Activated naive CD8-positive, alpha-beta T cell treated with anti-CD3 and anti-CD28 coated beads for 36 hours (primary cell): ENCODE results near the gene PLCH1. TPM values are rescaled to one million over a fixed set of nuclear protein-coding genes. Genes with fewer than 3 reads are reported as not detected.

ENCODE experiments used
- DNase-seq: peaks from one replicate; pipeline ENCODE4 v3.0.0; 2021
- H3K27ac Mint-ChIP-seq: one replicate; pipeline ENCODE4 v1.8.0; 2022; ENCODE audit warnings: mild to moderate bottlenecking, moderate library complexity, mixed read lengths
- H3K27me3 Mint-ChIP-seq: one replicate; pipeline ENCODE4 v1.8.0; 2022; ENCODE audit warnings: mild to moderate bottlenecking, mixed read lengths
- H3K36me3 Mint-ChIP-seq: one replicate; pipeline ENCODE4 v1.8.0; 2021; ENCODE audit warnings: mild to moderate bottlenecking, mixed read lengths
- H3K4me1 Mint-ChIP-seq: one replicate; pipeline ENCODE4 v1.8.0; 2021; ENCODE audit warnings: mixed read lengths
- H3K4me3 Mint-ChIP-seq: one replicate; pipeline ENCODE4 v1.8.0; 2022; ENCODE audit warnings: mild to moderate bottlenecking, moderate library complexity, mixed read lengths
- H3K9me3 Mint-ChIP-seq: one replicate; pipeline ENCODE4 v1.8.0; 2022; ENCODE audit warnings: mixed read lengths
- total RNA-seq, 2 experiments: library from RNA; stranded (reverse); gene quantifications; one replicate each; pipeline ENCODE4 v1.2.3, GENCODE V29; 2021

Gene PLCH1
- total RNA-seq, 2 experiments from 2014 or later, result 1.2 to 1.3 TPM

DNA sequence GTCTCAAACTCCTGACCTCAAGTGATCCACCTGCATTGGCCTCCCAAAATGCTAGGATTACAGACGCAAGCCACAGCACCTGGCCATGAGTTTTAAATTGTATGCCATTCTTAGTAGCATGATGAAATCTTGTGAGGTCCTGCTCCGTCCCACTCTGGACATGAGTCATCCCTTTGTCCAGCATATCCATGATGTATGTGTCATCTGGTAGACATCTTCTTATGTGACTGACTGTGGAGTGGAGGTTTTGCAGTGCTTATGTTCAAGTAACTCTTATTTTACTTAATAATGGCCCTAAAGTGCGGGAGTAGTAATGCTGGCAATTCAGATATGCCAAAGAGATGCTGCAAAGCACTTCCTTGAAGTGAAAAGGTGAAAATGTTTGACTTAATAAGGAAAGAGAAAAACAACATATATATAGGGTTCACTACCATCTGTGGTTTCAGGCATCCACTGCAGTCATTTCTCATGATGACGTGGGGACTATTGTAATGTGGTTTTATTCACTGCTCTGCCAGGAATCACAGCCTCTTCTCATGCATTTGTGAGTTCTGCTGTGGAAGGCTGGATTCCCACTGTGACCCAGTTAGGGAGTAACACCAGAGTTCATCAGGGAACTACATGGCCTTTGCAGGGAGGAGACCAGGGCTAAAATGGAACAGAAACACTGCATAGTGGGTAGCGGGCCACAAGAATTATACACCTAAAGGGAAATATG is 246.8 kb downstream of the PLCH1 start:
- DNase-seq, result no peak
- Mint-ChIP-seq H3K4me1 (peaks cover 2% of the 10 kb centered on the region), H3K36me3 (no peaks in the 10 kb centered on the region), H3K9me3 (no peaks in the 10 kb centered on the region), H3K27ac (no peak overlapping the region), H3K27me3 (no peaks in the 10 kb centered on the region), H3K4me3 (no peak overlapping the region)

DNA sequence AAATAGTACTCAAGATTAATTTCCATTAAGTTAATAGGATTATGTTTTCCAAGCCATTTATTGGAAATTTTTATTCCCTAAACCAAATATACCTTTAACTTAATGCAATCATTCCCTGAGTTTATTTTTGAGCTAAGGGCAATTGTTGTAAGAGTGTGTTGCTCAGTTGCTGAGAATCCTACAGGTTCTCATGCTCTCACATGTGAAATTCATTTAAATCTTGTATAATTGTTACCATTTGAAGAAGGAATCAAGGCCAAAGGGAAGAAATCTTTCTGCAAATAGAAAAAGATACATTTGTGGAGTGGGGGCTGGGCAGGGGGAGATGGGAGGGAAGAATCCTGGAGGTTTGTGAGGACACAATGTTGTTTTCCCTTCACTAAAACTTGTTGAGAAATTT is 248.7 kb downstream of the PLCH1 start:
- no peak for DNase-seq
- no peak overlapping the region for H3K27ac Mint-ChIP-seq
- no peaks in the 10 kb centered on the region for H3K9me3 Mint-ChIP-seq
- H3K27me3 Mint-ChIP-seq, result no peaks in the 10 kb centered on the region
- no peaks in the 10 kb centered on the region for H3K36me3 Mint-ChIP-seq
- peaks cover 2% of the 10 kb centered on the region for H3K4me1 Mint-ChIP-seq
- no peak overlapping the region for H3K4me3 Mint-ChIP-seq

DNA sequence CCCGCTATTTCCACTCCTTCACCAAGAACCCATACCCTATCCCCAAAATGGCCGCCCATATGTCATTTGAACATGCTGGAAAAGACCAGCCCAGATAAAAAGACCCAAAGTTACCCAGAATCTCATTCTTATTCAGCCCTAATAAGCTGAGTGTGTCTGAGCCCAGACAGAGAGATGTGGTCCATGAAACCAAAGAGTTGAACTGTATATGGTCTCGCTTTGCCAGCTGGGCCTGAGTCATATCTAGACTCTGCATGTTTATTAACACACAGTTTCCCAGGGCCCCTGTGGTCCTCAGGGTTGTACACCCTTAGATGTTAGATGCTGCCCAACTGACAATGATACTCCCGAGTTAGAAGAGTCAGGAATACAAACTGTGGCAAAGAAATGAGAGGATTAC is 249.5 kb downstream of the PLCH1 start:
- no peaks in the 10 kb centered on the region for H3K36me3 Mint-ChIP-seq

DNA sequence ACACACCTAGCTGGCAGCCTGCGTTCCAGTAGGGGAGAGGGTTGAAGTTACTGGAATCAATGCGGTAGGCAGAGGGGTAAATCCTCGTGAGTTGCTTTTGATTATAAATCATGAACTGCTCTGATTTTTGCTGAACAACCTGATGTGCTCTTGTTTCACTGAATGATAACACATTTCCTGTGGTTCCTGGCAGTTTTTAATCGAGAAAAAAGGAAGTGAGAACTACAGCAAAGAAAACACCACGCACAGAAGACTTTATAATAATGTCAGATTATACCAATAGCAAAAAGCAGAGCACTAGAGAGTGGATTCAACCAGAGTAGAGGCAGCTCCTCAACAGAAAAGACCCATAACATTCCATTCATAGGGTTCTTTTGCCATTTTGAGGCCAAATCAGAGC is 250.5 kb downstream of the PLCH1 start:
- no peak for DNase-seq
- Mint-ChIP-seq H3K27ac (no peak overlapping the region), H3K36me3 (no peaks in the 10 kb centered on the region), H3K4me3 (no peak overlapping the region), H3K27me3 (no peaks in the 10 kb centered on the region), H3K4me1 (peaks cover 2% of the 10 kb centered on the region), H3K9me3 (no peaks in the 10 kb centered on the region)

More for the DNA sequence above, 249.5 kb downstream of the PLCH1 start:
- no peaks in the 10 kb centered on the region for H3K9me3 Mint-ChIP-seq
- H3K27me3 Mint-ChIP-seq, result no peaks in the 10 kb centered on the region
- H3K4me1 Mint-ChIP-seq, result peaks cover 2% of the 10 kb centered on the region
- no peak overlapping the region for H3K27ac Mint-ChIP-seq
- no peak for DNase-seq
- H3K4me3 Mint-ChIP-seq, result no peak overlapping the region

DNA sequence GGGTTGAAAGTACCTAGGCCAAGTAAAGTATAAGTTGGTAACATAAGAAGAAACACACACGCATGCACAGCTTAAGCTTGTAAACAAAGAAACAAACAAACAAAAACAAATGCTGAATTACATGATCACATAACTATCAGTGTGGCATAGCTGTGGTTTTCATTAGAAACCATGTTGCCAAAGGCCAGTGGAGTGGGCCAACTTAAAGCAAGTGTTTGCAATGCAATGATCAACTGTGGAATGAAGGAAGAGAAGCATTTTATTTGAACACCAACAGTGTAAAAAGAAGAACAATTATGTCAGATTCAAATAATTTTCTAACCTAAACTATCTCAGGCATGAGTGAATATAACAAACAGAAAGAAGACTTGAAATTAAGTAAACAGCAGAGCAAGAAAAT is 252.0 kb downstream of the PLCH1 start:
- Mint-ChIP-seq H3K27me3 (no peaks in the 10 kb centered on the region), H3K36me3 (no peaks in the 10 kb centered on the region), H3K9me3 (no peaks in the 10 kb centered on the region), H3K4me3 (no peak overlapping the region), H3K4me1 (peaks cover 2% of the 10 kb centered on the region), H3K27ac (no peak overlapping the region)
- DNase-seq, result no peak

DNA sequence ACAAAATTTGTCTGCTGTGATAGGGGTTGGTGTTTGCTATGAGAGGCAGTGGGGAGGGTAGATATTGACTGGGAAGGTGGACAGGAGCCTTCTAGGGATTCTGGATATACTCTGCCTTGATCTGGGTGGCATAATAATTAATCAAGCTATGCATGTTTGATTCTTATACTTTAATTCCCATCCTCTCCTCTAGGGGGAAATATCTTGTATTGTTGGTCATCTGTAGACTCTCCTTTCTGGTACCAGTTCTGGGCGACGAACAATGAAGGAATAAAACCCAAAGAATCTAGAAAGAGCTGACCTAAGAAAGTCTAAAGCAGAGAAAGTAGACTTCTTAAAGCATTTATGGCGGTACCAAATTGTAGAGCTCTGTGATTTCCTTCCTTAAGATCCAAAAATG is 253.2 kb downstream of the PLCH1 start:
- H3K36me3 Mint-ChIP-seq, result no peaks in the 10 kb centered on the region
- no peak for DNase-seq
- H3K9me3 Mint-ChIP-seq, result no peaks in the 10 kb centered on the region
- no peaks in the 10 kb centered on the region for H3K27me3 Mint-ChIP-seq
- peak overlapping the region; percentile 3 for H3K27ac Mint-ChIP-seq
- H3K4me1 Mint-ChIP-seq, result peaks cover 2% of the 10 kb centered on the region
- H3K4me3 Mint-ChIP-seq, result no peak overlapping the region

DNA sequence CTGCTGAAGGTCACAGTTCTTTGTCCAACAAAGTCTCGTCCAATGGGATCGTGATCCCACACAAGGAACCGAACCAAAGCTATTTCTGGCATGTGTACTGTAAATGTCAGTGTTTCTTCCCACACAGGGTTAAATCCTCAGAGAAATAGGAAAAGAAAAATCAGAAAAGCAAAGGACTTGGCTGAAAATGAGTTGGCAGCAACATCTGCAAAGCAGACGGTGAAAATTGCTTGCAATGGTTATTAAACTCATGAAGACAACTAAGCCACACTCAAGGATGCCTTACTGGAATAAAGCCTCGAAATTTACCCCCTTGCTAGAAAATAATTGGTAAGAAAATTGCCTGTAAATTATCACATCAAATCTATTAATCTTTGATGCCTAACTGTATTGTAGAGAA is 256.2 kb downstream of the PLCH1 start:
- H3K27ac Mint-ChIP-seq, result no peak overlapping the region
- H3K4me1 Mint-ChIP-seq, result peaks cover 3% of the 10 kb centered on the region
- no peak for DNase-seq
- no peaks in the 10 kb centered on the region for H3K36me3 Mint-ChIP-seq
- no peaks in the 10 kb centered on the region for H3K27me3 Mint-ChIP-seq
- no peak overlapping the region for H3K4me3 Mint-ChIP-seq
- no peaks in the 10 kb centered on the region for H3K9me3 Mint-ChIP-seq

DNA sequence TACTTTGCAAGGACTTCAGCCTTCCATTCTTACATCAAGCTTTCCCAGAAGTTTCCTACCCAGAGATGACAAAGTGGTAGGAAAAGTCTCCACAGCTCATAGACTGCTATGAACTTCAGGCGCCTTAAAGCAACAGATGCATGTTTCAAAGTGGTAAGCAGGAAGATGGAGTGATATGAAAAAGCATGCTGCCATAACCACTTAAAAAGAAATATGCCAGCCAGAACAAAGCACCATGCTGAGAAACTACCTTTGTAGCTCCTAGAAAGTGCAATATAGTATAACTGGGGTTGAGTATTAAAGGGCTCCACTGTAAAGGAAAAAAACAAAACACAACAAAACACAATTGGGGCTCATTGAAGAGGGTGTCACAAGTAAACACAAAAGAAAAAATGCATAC is 259.0 kb downstream of the PLCH1 start:
- no peak overlapping the region for H3K4me3 Mint-ChIP-seq
- no peaks in the 10 kb centered on the region for H3K36me3 Mint-ChIP-seq
- H3K27me3 Mint-ChIP-seq, result no peaks in the 10 kb centered on the region

DNA sequence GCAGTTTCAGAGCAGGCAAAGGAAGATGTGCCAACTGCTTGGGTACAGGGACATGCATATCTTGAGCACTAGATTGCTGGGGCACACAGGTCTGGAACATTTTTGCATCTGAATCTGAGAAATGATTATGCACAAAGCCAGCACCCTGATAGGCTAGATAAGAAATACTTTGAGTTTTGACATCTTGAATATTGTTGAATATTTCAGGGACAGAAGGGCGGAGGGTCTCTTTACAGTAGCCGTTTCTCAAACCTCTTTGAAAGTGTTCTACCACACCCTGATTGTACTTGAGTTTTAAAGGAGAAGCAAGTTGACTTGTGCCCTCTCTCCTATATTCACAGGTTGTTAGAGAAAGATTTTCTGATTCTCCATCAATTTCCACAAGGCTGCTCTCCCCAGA is 263.3 kb downstream of the PLCH1 start:
- Mint-ChIP-seq H3K27me3 (peaks cover 5% of the 10 kb centered on the region), H3K36me3 (peaks cover 2% of the 10 kb centered on the region), H3K4me3 (no peak overlapping the region), H3K27ac (no peak overlapping the region), H3K4me1 (peaks cover 3% of the 10 kb centered on the region), H3K9me3 (peaks cover 6% of the 10 kb centered on the region)
- no peak for DNase-seq

More for the DNA sequence above, 259.0 kb downstream of the PLCH1 start:
- Mint-ChIP-seq H3K27ac (no peak overlapping the region), H3K4me1 (peaks cover 3% of the 10 kb centered on the region), H3K9me3 (no peaks in the 10 kb centered on the region)
- DNase-seq, result no peak

DNA sequence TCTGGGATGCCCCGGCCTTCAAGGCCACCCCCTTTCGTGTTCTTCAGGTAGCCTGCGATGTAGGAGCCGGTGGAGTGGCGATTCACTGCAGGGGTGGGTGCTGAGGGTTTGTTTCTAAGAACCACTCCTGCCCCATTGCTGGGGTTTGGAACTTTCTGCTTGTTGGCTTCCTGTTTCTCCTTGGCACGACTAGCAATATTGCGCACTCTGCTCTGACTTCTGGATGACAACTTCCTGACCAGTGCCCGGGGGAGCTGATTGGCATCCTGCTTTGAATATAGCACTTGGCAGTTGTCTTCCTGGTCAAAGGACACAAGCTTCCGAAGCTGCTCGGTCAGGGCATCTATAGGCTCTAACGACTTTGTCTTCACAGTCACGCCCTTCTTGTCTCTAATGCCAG is 263.8 kb downstream of the PLCH1 start:
- Mint-ChIP-seq H3K27me3 (peaks cover 5% of the 10 kb centered on the region), H3K4me1 (peaks cover 2% of the 10 kb centered on the region), H3K36me3 (peaks cover 2% of the 10 kb centered on the region), H3K9me3 (peaks cover 7% of the 10 kb centered on the region), H3K27ac (no peak overlapping the region), H3K4me3 (no peak overlapping the region)
- DNase-seq, result no peak

DNA sequence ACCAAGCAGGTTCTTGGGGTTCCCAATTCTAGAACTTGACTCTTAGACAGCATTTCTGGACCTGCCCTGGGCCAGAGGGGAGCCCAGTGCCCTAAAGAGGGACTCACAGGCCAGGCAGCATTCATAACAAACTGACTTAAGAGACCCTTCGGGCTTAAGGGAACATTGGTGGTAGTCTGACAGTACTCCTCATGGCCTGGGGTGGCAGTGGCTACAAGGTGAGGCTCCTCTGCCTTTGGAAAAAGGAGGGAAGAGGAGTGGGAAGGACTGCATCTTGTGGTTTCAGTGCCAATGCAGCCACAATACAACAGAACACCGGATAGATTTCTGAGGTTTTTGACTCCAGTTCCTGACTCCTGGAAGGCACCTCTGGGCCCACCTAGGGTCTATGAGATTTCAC is 279.2 kb downstream of the PLCH1 start:
- Mint-ChIP-seq H3K4me1 (no peaks in the 10 kb centered on the region), H3K27me3 (no peaks in the 10 kb centered on the region)

DNA sequence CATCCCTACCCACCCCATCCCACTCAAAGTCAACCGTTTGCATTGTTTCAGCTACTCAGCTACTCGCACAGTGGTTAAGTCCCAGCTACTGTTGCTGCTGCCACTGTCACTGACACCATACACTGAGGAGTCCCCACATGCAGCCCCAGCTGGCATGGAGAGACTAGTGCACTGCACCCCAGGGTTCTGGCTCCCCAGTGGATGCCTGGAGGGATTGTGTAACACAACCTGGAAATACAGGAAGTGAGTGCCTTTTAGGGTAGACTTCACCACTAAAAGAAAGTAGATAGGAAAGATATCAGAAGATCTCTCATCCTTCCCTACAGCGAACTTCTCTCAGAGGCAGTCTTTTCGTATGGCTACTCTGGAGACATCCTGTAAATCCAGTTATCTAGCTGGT is 282.2 kb downstream of the PLCH1 start:
- Mint-ChIP-seq H3K4me1 (no peaks in the 10 kb centered on the region), H3K36me3 (no peaks in the 10 kb centered on the region), H3K27me3 (no peaks in the 10 kb centered on the region), H3K4me3 (no peak overlapping the region), H3K27ac (no peak overlapping the region), H3K9me3 (peaks cover 10% of the 10 kb centered on the region)
- no peak for DNase-seq

More for the DNA sequence above, 279.2 kb downstream of the PLCH1 start:
- H3K36me3 Mint-ChIP-seq, result no peaks in the 10 kb centered on the region
- no peak for DNase-seq
- H3K27ac Mint-ChIP-seq, result no peak overlapping the region
- H3K4me3 Mint-ChIP-seq, result no peak overlapping the region
- H3K9me3 Mint-ChIP-seq, result peaks cover 19% of the 10 kb centered on the region

DNA sequence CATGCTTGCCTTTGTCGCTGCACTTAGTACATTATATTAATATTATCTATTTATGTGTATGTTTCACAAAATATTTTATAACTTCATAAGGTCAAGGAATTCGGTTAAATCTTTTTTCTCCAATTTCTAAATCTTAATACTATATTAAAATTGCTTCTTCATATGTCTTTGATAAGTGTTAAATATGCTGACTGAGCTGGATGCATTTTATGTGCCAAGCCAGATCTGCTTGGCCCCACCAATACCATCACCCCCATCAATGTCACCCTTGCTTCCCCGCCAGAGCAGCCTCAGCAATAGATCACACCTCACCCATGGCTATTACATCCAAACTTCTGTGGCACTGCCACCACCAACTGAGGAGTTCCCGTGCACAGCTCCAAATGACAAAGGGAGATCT is 287.3 kb downstream of the PLCH1 start:
- Mint-ChIP-seq H3K4me3 (no peak overlapping the region), H3K36me3 (no peaks in the 10 kb centered on the region), H3K27me3 (no peaks in the 10 kb centered on the region), H3K4me1 (no peaks in the 10 kb centered on the region), H3K9me3 (no peaks in the 10 kb centered on the region), H3K27ac (no peak overlapping the region)
- no peak for DNase-seq

DNA sequence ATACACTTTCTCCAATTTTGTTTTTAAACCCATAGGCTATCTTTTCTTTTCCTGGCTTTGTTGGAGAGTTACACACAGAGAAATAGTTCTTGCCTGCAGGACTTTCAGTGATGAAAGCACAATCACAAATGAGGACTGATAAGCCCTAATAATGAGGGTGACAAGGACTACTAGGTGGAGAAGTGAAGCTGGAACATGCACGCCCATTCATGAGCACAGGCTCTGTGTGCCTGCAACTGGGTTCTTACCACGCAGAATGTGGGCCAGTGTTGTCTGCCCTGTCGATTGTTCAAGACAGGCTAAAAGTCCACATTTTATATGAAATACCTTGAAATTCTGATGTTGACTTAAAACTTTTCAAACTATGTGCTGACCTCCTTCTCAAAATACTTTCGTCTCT is 289.1 kb downstream of the PLCH1 start:
- no peaks in the 10 kb centered on the region for H3K36me3 Mint-ChIP-seq

DNA sequence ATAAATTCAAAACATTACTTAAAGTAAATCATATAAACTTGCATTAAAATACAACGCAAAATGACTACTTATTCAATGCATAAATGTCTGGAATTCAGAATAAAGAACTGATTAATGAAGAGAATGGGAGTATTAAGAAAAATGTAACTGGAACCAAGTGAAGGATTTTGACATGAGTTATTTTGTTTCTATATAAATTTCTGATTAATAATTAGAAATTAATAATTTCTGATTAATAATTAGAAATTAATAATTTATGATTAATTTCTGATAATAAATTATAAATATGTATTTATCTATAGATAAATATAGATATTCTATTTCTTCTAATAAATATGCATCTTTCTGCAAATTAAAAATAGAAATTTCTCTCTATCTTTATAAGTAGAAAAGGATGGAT is 291.4 kb downstream of the PLCH1 start:
- H3K9me3 Mint-ChIP-seq, result no peaks in the 10 kb centered on the region
- no peak for DNase-seq
- H3K4me3 Mint-ChIP-seq, result no peak overlapping the region
- H3K4me1 Mint-ChIP-seq, result no peaks in the 10 kb centered on the region
- no peaks in the 10 kb centered on the region for H3K36me3 Mint-ChIP-seq
- no peaks in the 10 kb centered on the region for H3K27me3 Mint-ChIP-seq
- no peak overlapping the region for H3K27ac Mint-ChIP-seq

More for the DNA sequence above, 289.1 kb downstream of the PLCH1 start:
- no peaks in the 10 kb centered on the region for H3K9me3 Mint-ChIP-seq
- no peak overlapping the region for H3K4me3 Mint-ChIP-seq
- no peaks in the 10 kb centered on the region for H3K27me3 Mint-ChIP-seq
- H3K27ac Mint-ChIP-seq, result no peak overlapping the region
- no peaks in the 10 kb centered on the region for H3K4me1 Mint-ChIP-seq
- DNase-seq, result no peak

DNA sequence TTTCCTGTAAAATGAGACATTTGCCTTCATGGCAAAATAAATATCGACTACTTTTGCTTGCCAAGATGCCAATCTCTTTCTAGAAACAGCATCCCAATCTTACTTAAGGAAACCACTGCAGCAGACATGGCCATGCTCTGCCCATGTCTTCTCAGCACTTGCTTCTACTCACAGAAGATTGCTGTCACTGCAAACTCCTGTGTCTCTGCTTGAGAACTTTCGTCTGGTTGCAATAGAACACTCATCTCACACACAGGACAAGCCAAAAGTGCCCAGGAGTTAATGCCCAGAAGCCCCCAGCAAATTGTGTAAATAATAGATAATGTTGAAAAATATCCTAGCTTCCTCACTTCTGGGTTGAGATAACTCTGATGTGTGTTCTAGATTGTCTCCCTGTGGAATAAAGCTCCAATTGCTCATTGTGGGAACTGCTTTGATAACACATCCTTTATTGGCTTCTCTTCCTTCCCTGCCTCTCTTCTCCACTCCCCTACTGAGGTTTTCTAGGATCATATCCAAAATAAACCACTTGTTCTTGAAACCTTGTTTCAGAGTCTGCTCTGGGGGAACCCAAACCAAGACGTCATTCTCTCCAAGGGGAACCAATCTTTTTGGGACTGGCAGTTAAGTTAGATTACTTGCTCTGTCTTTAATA is 295.1 kb downstream of the PLCH1 start:
- Mint-ChIP-seq H3K4me3 (no peak overlapping the region), H3K9me3 (no peaks in the 10 kb centered on the region), H3K4me1 (no peaks in the 10 kb centered on the region), H3K27me3 (no peaks in the 10 kb centered on the region), H3K27ac (no peak overlapping the region), H3K36me3 (no peaks in the 10 kb centered on the region)
- no peak for DNase-seq
